H1 (cell line): ENCODE measurements around the gene ASMTL. TPM values are rescaled to one million over a fixed set of nuclear protein-coding genes. Genes with fewer than 3 reads are reported as not detected.
A peak's percentile ranks its signal among the peaks of the same experiment; 100 is the strongest.

Experiments used
- CTCF ChIA-PET: fragments of 300-600 bp; sonication (Branson Sonifier 250); formaldehyde crosslinking; loops from one replicate; lab custom pipeline; 2021; ENCODE audit not compliant: partially characterized antibody; lab: Charles Lee
- POLR2A ChIA-PET: fragments of 300-600 bp; sonication (Branson Sonifier 250); formaldehyde crosslinking; loops from one replicate; lab custom pipeline; 2021; ENCODE audit warnings: inconsistent platforms; ENCODE audit not compliant: partially characterized antibody; lab: Charles Lee
- DNase-seq, 2 experiments: peaks; one replicate each; pipeline versions ENCODE4 v3.0.0 to v3.0.0-alpha.2; 2010 to 2022; ENCODE audit warnings: low spot score in 2 of 2, low read depth in 1 of 2, mixed read lengths in 1 of 2
- FAIRE-seq: peaks from 2 replicates; lab custom pipeline; 2011; peaks lifted over from hg19 to GRCh38; lab: Jason Lieb, UNC
- H2AFZ ChIP-seq: 2 replicates; pipeline ENCODE4 v1.8.1; 2012; ENCODE audit warnings: low read length, inconsistent platforms
- H2AK5ac ChIP-seq: 2 replicates; pipeline ENCODE4 v1.6.1; 2013; ENCODE audit warnings: low read depth, low read length
- H2BK120ac ChIP-seq: replicated peaks from 2 replicates; pipeline ENCODE3; 2013; ENCODE audit warnings: low read depth, low read length, inconsistent platforms
- H2BK12ac ChIP-seq: 2 replicates; pipeline ENCODE4 v1.6.1; 2013; ENCODE audit warnings: low read depth, low read length
- H2BK15ac ChIP-seq: 2 replicates; pipeline ENCODE4 v1.6.1; 2013; ENCODE audit warnings: low read length
- H2BK20ac ChIP-seq: 2 replicates; pipeline ENCODE4 v1.6.1; 2013; ENCODE audit warnings: low read length
- H2BK5ac ChIP-seq: 2 replicates; pipeline ENCODE4 v1.6.1; 2013; ENCODE audit warnings: low read depth, low read length
- H3K14ac ChIP-seq: 2 replicates; pipeline ENCODE4 v1.6.1; 2013; ENCODE audit warnings: inconsistent platforms; ENCODE audit not compliant: insufficient read length
- H3K18ac ChIP-seq: 2 replicates; pipeline ENCODE4 v1.6.1; 2013; ENCODE audit warnings: low read length; ENCODE audit errors: extremely low read depth
- H3K23ac ChIP-seq: 2 replicates; pipeline ENCODE4 v1.6.1; 2013; ENCODE audit warnings: inconsistent platforms; ENCODE audit not compliant: insufficient read length
- H3K23me2 ChIP-seq: 2 replicates; pipeline ENCODE4 v1.6.1; 2013; ENCODE audit warnings: low read depth, low read length
- H3K27ac ChIP-seq: 2 replicates; pipeline ENCODE4 v1.6.1; 2011; ENCODE audit warnings: low read depth, low read length, inconsistent platforms
- H3K27me3 ChIP-seq, 4 experiments: replicated peaks in 1 of 4; 1 replicate in 1 of 4; 2 replicates in 3 of 4; pipeline versions ENCODE4 v1.6.1 to v1.8.1; 2011 to 2013; ENCODE audit warnings: low read length in 3 of 4, mild to moderate bottlenecking in 3 of 4, inconsistent platforms in 2 of 4, mixed read lengths in 2 of 4, moderate library complexity in 1 of 4; ENCODE audit not compliant: control insufficient read depth in 3 of 4, insufficient read depth in 3 of 4; ENCODE audit errors: extremely low read depth in 1 of 4
- H3K36me3 ChIP-seq, 4 experiments: 2 replicates each; pipeline versions ENCODE4 v1.6.1 to v1.8.1; 2011 to 2013; ENCODE audit warnings: mild to moderate bottlenecking in 4 of 4, low read length in 3 of 4, moderate library complexity in 2 of 4, control low read depth in 1 of 4, inconsistent platforms in 1 of 4; ENCODE audit not compliant: insufficient read depth in 4 of 4, control insufficient read depth in 2 of 4
- H3K4ac ChIP-seq: replicated peaks from 2 replicates; pipeline ENCODE3; 2013; ENCODE audit warnings: low read length, low read depth, mixed read lengths, inconsistent platforms; ENCODE audit not compliant: insufficient read length
- H3K4me1 ChIP-seq, 4 experiments: replicated peaks in 1 of 4; 1 replicate in 1 of 4; 2 replicates in 3 of 4; pipeline versions ENCODE4 v1.6.1 to v1.8.1; 2011 to 2013; ENCODE audit warnings: low read length in 3 of 4, inconsistent platforms in 2 of 4, mixed read lengths in 1 of 4; ENCODE audit not compliant: insufficient read depth in 4 of 4, control insufficient read depth in 3 of 4
- H3K4me2 ChIP-seq, 2 experiments: 2 replicates each; pipeline versions ENCODE4 v1.6.1 to v1.8.1; 2011 to 2013; ENCODE audit warnings: low read depth in 2 of 2, low read length in 2 of 2, control low read depth in 1 of 2, inconsistent platforms in 1 of 2, mild to moderate bottlenecking in 1 of 2; ENCODE audit not compliant: insufficient read depth in 1 of 2
- H3K4me3 ChIP-seq, 4 experiments: fragments of 200-600, 300-600 bp in 1 of 4; sonication (generic), shearing (Covaris generic), sonication (Bioruptor Twin) in 1 of 4; 2 replicates each; pipeline versions ENCODE4 v1.5.1 to v1.8.1; 2011 to 2016; ENCODE audit warnings: low read length in 4 of 4, low read depth in 3 of 4, control low read depth in 2 of 4, inconsistent platforms in 2 of 4, mild to moderate bottlenecking in 2 of 4, mixed read lengths in 1 of 4, moderate library complexity in 1 of 4; ENCODE audit not compliant: insufficient read depth in 2 of 4; ENCODE audit errors: extremely low read depth in 1 of 4
- H3K56ac ChIP-seq: replicated peaks from 2 replicates; pipeline ENCODE3; 2013; ENCODE audit warnings: low read depth, mild to moderate bottlenecking, mixed read lengths, low read length, inconsistent platforms; ENCODE audit not compliant: insufficient read length
- H3K79me1 ChIP-seq: 2 replicates; pipeline ENCODE4 v1.6.1; 2013; ENCODE audit warnings: low read depth, low read length, control low read depth
- H3K79me2 ChIP-seq, 2 experiments: 2 replicates each; pipeline versions ENCODE4 v1.6.1 to v1.8.1; 2012 to 2013; ENCODE audit warnings: low read length in 2 of 2, mild to moderate bottlenecking in 2 of 2, inconsistent platforms in 1 of 2; ENCODE audit not compliant: insufficient read depth in 2 of 2, control insufficient read depth in 1 of 2
- H3K9ac ChIP-seq, 4 experiments: replicated peaks in 1 of 4; 1 replicate in 1 of 4; 2 replicates in 3 of 4; pipeline versions ENCODE4 v1.6.1 to v1.8.1; 2011 to 2013; ENCODE audit warnings: low read depth in 3 of 4, low read length in 3 of 4, control low read depth in 2 of 4, mild to moderate bottlenecking in 2 of 4, moderate library complexity in 2 of 4, inconsistent platforms in 1 of 4; ENCODE audit errors: extremely low read depth in 1 of 4
- H3K9me3 ChIP-seq, 2 experiments: 2 replicates each; pipeline versions ENCODE4 v1.6.1 to v1.8.1; 2012 to 2013; ENCODE audit warnings: mild to moderate bottlenecking in 2 of 2, moderate library complexity in 2 of 2, control low read depth in 1 of 2, inconsistent platforms in 1 of 2, low read depth in 1 of 2, low read length in 1 of 2, mixed read lengths in 1 of 2; ENCODE audit not compliant: insufficient read depth in 2 of 2
- H4K20me1 ChIP-seq, 2 experiments: replicated peaks in 1 of 2; 2 replicates each; pipeline versions ENCODE3 to v1.8.1; 2011 to 2013; ENCODE audit warnings: inconsistent platforms in 2 of 2, low read length in 2 of 2, mild to moderate bottlenecking in 1 of 2; ENCODE audit not compliant: insufficient read depth in 2 of 2, control insufficient read depth in 1 of 2
- H4K5ac ChIP-seq: 2 replicates; pipeline ENCODE4 v1.6.1; 2013; ENCODE audit warnings: low read length, low read depth, mixed read lengths, inconsistent platforms; ENCODE audit not compliant: insufficient read length
- H4K8ac ChIP-seq: 2 replicates; pipeline ENCODE4 v1.8.0; 2013; ENCODE audit warnings: mild to moderate bottlenecking, moderate library complexity, low read length, inconsistent platforms; ENCODE audit not compliant: insufficient read depth; ENCODE audit errors: extremely low read depth
- H4K91ac ChIP-seq: replicated peaks from 2 replicates; pipeline ENCODE3; 2013; ENCODE audit warnings: low read length, mixed read lengths, inconsistent platforms; ENCODE audit not compliant: insufficient read length
- BACH1 ChIP-seq: IDR thresholded peaks from 2 replicates; pipeline ENCODE4 v1.6.1; 2012; ENCODE audit warnings: low read length, improper control_type of control experiment
- BRCA1 ChIP-seq: IDR thresholded peaks from 2 replicates; pipeline ENCODE4 v1.6.1; 2012; ENCODE audit warnings: low read depth, low read length, improper control_type of control experiment
- CBX5 ChIP-seq: fragments of 300-800, 300-1000 bp; sonication (generic); IDR thresholded peaks from 2 replicates; pipeline ENCODE4 v1.7.1; 2016; ENCODE audit warnings: antibody characterized with exemption, low read length, low read depth
- CHD1 ChIP-seq: IDR thresholded peaks from 2 replicates; pipeline ENCODE4 v1.6.1; 2012; ENCODE audit warnings: low read depth, low read length, improper control_type of control experiment
- FOSL1 ChIP-seq: IDR thresholded peaks from 2 replicates; pipeline ENCODE4 v1.6.1; 2011; ENCODE audit warnings: mild to moderate bottlenecking, low read depth, low read length, moderate library complexity; ENCODE audit not compliant: insufficient read depth
- MAX ChIP-seq: IDR thresholded peaks from 2 replicates; pipeline ENCODE4 v1.6.1; 2012; ENCODE audit warnings: inconsistent platforms
- NANOG ChIP-seq: IDR thresholded peaks from 2 replicates; pipeline ENCODE4 v1.6.1; 2011; ENCODE audit warnings: low read length, low read depth, mild to moderate bottlenecking, inconsistent platforms; ENCODE audit not compliant: insufficient read depth, poor library complexity, severe bottlenecking
- NRF1 ChIP-seq: IDR thresholded peaks from 2 replicates; pipeline ENCODE4 v1.6.1; 2011; ENCODE audit warnings: mild to moderate bottlenecking, low read depth, low read length, improper control_type of control experiment
- POU5F1 ChIP-seq: IDR thresholded peaks from 2 replicates; pipeline ENCODE4 v1.6.1; 2011; ENCODE audit warnings: low read depth, mild to moderate bottlenecking, low read length, moderate library complexity
- RNF2 ChIP-seq: fragments of 200-900, 300-1000 bp; sonication (generic); IDR thresholded peaks from 2 replicates; pipeline ENCODE4 v1.7.1; 2016; ENCODE audit warnings: borderline replicate concordance, low read depth, mild to moderate bottlenecking, antibody characterized with exemption, low read length; ENCODE audit not compliant: poor library complexity, severe bottlenecking; ENCODE audit errors: missing control alignments
- SIX5 ChIP-seq: IDR thresholded peaks from 2 replicates; pipeline ENCODE4 v1.6.1; 2011; ENCODE audit warnings: mild to moderate bottlenecking, low read depth, low read length
- YY1 ChIP-seq: IDR thresholded peaks from 2 replicates; pipeline ENCODE4 v1.6.1; 2011; ENCODE audit warnings: low read depth, mild to moderate bottlenecking, low read length
- WGBS, 2 experiments: shearing (Covaris generic) in 1 of 2; methylation state at CpG; one replicate each; pipeline versions ENCODE4 v1.1.6 to v1.1.7; 2013 to 2015; ENCODE audit warnings: low lambda C conversion rate in 2 of 2, mixed read lengths in 2 of 2, inconsistent platforms in 1 of 2, low coverage in 1 of 2, missing lambda C conversion rate in 1 of 2; ENCODE audit not compliant: insufficient replicate concordance in 2 of 2, insufficient coverage in 1 of 2, insufficient read length in 1 of 2; ENCODE audit errors: extremely low coverage in 1 of 2, missing lambda C conversion rate in 1 of 2; 5-methylcytosine and 5-hydroxymethylcytosine counted together
- polyA plus RNA-seq, 7 experiments: library from polyadenylated mRNA; depleted of rRNA in 3 of 7; stranded (reverse) in 5 of 7; unstranded in 2 of 7; fragments of >200 nt in 5 of 7; fragments of 200-250 nt in 2 of 7; gene quantifications; 1 replicate in 5 of 7; 2 replicates in 1 of 7; 4 replicates in 1 of 7; pipeline versions ENCODE4 v1.2.1 to v1.2.3, GENCODE V29; 2011 to 2013; ENCODE audit warnings: missing spikeins in 2 of 7, mixed read lengths in 2 of 7
- total RNA-seq: library from RNA; stranded (reverse); fragmentation: NEBNext Ultra II Directional; extraction: Animal tissue kit (Norgen Biotek cat#: 25700); gene quantifications from 2 replicates; pipeline ENCODE4 v1.2.1, GENCODE V29; 2021

The ASMTL gene
- total and polyA plus RNA-seq, 2 of the 8 experiments (the other 6 are each of a cell fraction or from before 2014, with no cell fraction given): 75.6 to 81.4 TPM

- peak overlapping the region; percentile 22 for H3K56ac ChIP-seq
- H3K9ac ChIP-seq: no peak overlapping the region
- no peak overlapping the region for H3K14ac ChIP-seq
- WGBS, 2 experiments: 46% methylated on average over 15 of the region's 15 CpGs; no CpG with 5 or more reads in 1 of the 2 experiments
- peak overlapping the region; percentile 43; the same call in 1 of the 2 replicates for H4K8ac ChIP-seq
- ChIA-PET CTCF (no interaction called here), POLR2A (no interaction called here)
- no peaks in the 10 kb centered on the region for H4K20me1 ChIP-seq
- H3K23me2 ChIP-seq: peaks cover 4% of the 10 kb centered on the region; the same call in 1 of the 2 replicates
- H3K4me3 ChIP-seq: peak overlapping the region; percentile 3 to 36 (median 6); a peak in 5 of 8 replicates
- peaks cover 0 to 2% of the 10 kb centered on the region in 2 experiments; a peak in 2 of 4 replicates for H3K9me3 ChIP-seq
- no peak overlapping the region for H3K4ac ChIP-seq
- H2BK120ac ChIP-seq: no peak overlapping the region
- no peaks in the 10 kb centered on the region for H3K36me3 ChIP-seq
- peaks cover 0 to 8% (median 5%) of the 10 kb centered on the region in 4 experiments; a peak in 6 of 7 replicates for H3K4me1 ChIP-seq
- H3K4me2 ChIP-seq: peak overlapping the region; percentile 65 to 70
- H3K79me1 ChIP-seq: no peaks in the 10 kb centered on the region
- H3K18ac ChIP-seq: peak overlapping the region; percentile 38; the same call in 1 of the 2 replicates
- no peak overlapping the region for H3K27ac ChIP-seq
- H3K79me2 ChIP-seq: no peaks in the 10 kb centered on the region
- DNase-seq (peak in 1 of 2 experiments; percentile 59), FAIRE-seq (no peak)
- no peak overlapping the region for H2AK5ac ChIP-seq
- no peak overlapping the region for H2BK20ac ChIP-seq
- peak overlapping the region; percentile 31; the same call in 1 of the 2 replicates for H2BK12ac ChIP-seq
- no peak overlapping the region for H3K23ac ChIP-seq
- H4K91ac ChIP-seq: no peak overlapping the region
- peak overlapping the region; percentile 25; the same call in 1 of the 2 replicates for H2BK15ac ChIP-seq
- peak overlapping the region; percentile 100 for H2AFZ ChIP-seq
- no peak overlapping the region for H2BK5ac ChIP-seq
- peaks cover 0 to 2% (median 1%) of the 10 kb centered on the region in 4 experiments; a peak in 1 of 7 replicates for H3K27me3 ChIP-seq
- no peak overlapping the region for H4K5ac ChIP-seq
- TF ChIP-seq BACH1 (no peak), CBX5 (no peak), POU5F1 (no peak), NANOG (no peak), RNF2 (no peak), NRF1 (no peak), MAX (no peak), FOSL1 (no peak), CHD1 (no peak), SIX5 (no peak), BRCA1 (no peak), YY1 (no peak)
Measured at GRCh38 chrX:1493877-1494510, 41.3 kb upstream of the ASMTL start.
